ENCODE results near the gene TMEM80. TPM values are rescaled to one million over a fixed set of nuclear protein-coding genes. Genes with fewer than 3 reads are reported as not detected.
A peak's percentile ranks its signal among the peaks of the same experiment; 100 is the strongest.

The TMEM80 gene
- total and polyA plus RNA-seq, 2 donors (not counting 1 experiment from before 2014, with no cell fraction given) = 10.6 to 15.3 TPM

GRCh38 chr11:706957-707816, 11.6 kb downstream of the TMEM80 start:
- Histone ChIP-seq H3K9me3 (ENCODE audit: control insufficient read depth, insufficient read depth, low read depth, low read length) (no peaks in the 10 kb centered on the region), H3K4me3 (replicated peaks in 1 of 4; ENCODE audit: control extremely low read depth in 1 of 4, insufficient read depth in 1 of 4, low read depth in 3 of 4, low read length in 4 of 4) (peak overlapping the region; percentile 60 to 79 (median 72)), H4K20me1 (ENCODE audit: control insufficient read depth, extremely low read depth, insufficient read depth, low read length) (no peaks in the 10 kb centered on the region), H3K4me2 (ENCODE audit: extremely low read depth, insufficient read depth, low read length) (peak overlapping the region; percentile 97), H3K4me1 (ENCODE audit: control insufficient read depth, extremely low read depth, insufficient read depth, low read length) (peaks cover 11% of the 10 kb centered on the region), H3K9ac (ENCODE audit: insufficient read depth, low read length) (peak overlapping the region; percentile 58), H3K79me2 (ENCODE audit: control insufficient read depth, insufficient read depth, low read length) (no peaks in the 10 kb centered on the region), H3K27ac (ENCODE audit: insufficient read depth, low read length) (peak overlapping the region; percentile 47), H2AFZ (ENCODE audit: low read length) (peak overlapping the region; percentile 60), H3K27me3 (ENCODE audit: control insufficient read depth, insufficient read depth, low read length) (no peaks in the 10 kb centered on the region), H3K36me3 (ENCODE audit: control insufficient read depth, insufficient read depth, low read length) (peaks cover 5% of the 10 kb centered on the region)
- peak; percentile 29 to 70 for DNase-seq (ENCODE audit: low read depth in 2 of 2)
- TF ChIP-seq CTCF (conservative IDR thresholded peaks at IDR 0.05 in 1 of 2, IDR thresholded peaks at IDR 0.05 in 1 of 2; ENCODE audit: low read depth in 1 of 2, low read length in 2 of 2) = no peak
- TF ChIP-seq EZH2 (IDR thresholded peaks at IDR 0.05; ENCODE audit: low read length, missing control alignments) = no peak

- no peak overlapping the region for H3K9ac ChIP-seq (ENCODE audit: insufficient read depth, low read length)
- TF ChIP-seq EZH2 (IDR thresholded peaks at IDR 0.05; ENCODE audit: low read length, missing control alignments) (no peak), CTCF (conservative IDR thresholded peaks at IDR 0.05 in 1 of 2, IDR thresholded peaks at IDR 0.05 in 1 of 2; ENCODE audit: low read depth in 1 of 2, low read length in 2 of 2) (no peak)
- H3K36me3 ChIP-seq (ENCODE audit: control insufficient read depth, insufficient read depth, low read length) = peaks cover 4% of the 10 kb centered on the region
- no peaks in the 10 kb centered on the region for H3K9me3 ChIP-seq (ENCODE audit: control insufficient read depth, insufficient read depth, low read depth, low read length)
- no peak overlapping the region for H3K4me3 ChIP-seq (replicated peaks in 1 of 4; ENCODE audit: control extremely low read depth in 1 of 4, insufficient read depth in 1 of 4, low read depth in 3 of 4, low read length in 4 of 4)
- no peak overlapping the region for H3K27ac ChIP-seq (ENCODE audit: insufficient read depth, low read length)
- no peak overlapping the region for H2AFZ ChIP-seq (ENCODE audit: low read length)
- no peaks in the 10 kb centered on the region for H3K27me3 ChIP-seq (ENCODE audit: control insufficient read depth, insufficient read depth, low read length)
- H3K4me2 ChIP-seq (ENCODE audit: extremely low read depth, insufficient read depth, low read length) = no peak overlapping the region
- no peaks in the 10 kb centered on the region for H4K20me1 ChIP-seq (ENCODE audit: control insufficient read depth, extremely low read depth, insufficient read depth, low read length)
- peak in 1 of 2 donors; percentile 27 for DNase-seq (ENCODE audit: low read depth in 2 of 2)
- peaks cover 11% of the 10 kb centered on the region for H3K4me1 ChIP-seq (ENCODE audit: control insufficient read depth, extremely low read depth, insufficient read depth, low read length)
- H3K79me2 ChIP-seq (ENCODE audit: control insufficient read depth, insufficient read depth, low read length) = no peaks in the 10 kb centered on the region
These were observed 12.3 kb downstream of the TMEM80 start for GRCh38 chr11:707817-708420.

GRCh38 chr11:708511-708910, 12.9 kb downstream of the TMEM80 start:
- H3K79me2 ChIP-seq (ENCODE audit: control insufficient read depth, insufficient read depth, low read length) = no peaks in the 10 kb centered on the region
- no peak for DNase-seq (ENCODE audit: low read depth in 2 of 2)
- H3K36me3 ChIP-seq (ENCODE audit: control insufficient read depth, insufficient read depth, low read length) = peaks cover 4% of the 10 kb centered on the region
- no peak for TF ChIP-seq EZH2 (IDR thresholded peaks at IDR 0.05; ENCODE audit: low read length, missing control alignments)
- no peak for TF ChIP-seq CTCF (conservative IDR thresholded peaks at IDR 0.05 in 1 of 2, IDR thresholded peaks at IDR 0.05 in 1 of 2; ENCODE audit: low read depth in 1 of 2, low read length in 2 of 2)
- no peaks in the 10 kb centered on the region for H4K20me1 ChIP-seq (ENCODE audit: control insufficient read depth, extremely low read depth, insufficient read depth, low read length)
- H3K4me2 ChIP-seq (ENCODE audit: extremely low read depth, insufficient read depth, low read length) = no peak overlapping the region
- H3K9ac ChIP-seq (ENCODE audit: insufficient read depth, low read length) = no peak overlapping the region
- no peak overlapping the region for H3K27ac ChIP-seq (ENCODE audit: insufficient read depth, low read length)
- H3K4me1 ChIP-seq (ENCODE audit: control insufficient read depth, extremely low read depth, insufficient read depth, low read length) = peaks cover 11% of the 10 kb centered on the region
- H3K4me3 ChIP-seq (replicated peaks in 1 of 4; ENCODE audit: control extremely low read depth in 1 of 4, insufficient read depth in 1 of 4, low read depth in 3 of 4, low read length in 4 of 4) = no peak overlapping the region
- H3K27me3 ChIP-seq (ENCODE audit: control insufficient read depth, insufficient read depth, low read length) = no peaks in the 10 kb centered on the region
- no peak overlapping the region for H2AFZ ChIP-seq (ENCODE audit: low read length)
- no peaks in the 10 kb centered on the region for H3K9me3 ChIP-seq (ENCODE audit: control insufficient read depth, insufficient read depth, low read depth, low read length)

All from fibroblast of lung (primary cell).